ENCODE results near the gene RAB3D.

GRCh38 chr19:11324079-11324661 is 15.3 kb downstream of the RAB3D start:
- no peak for TF ChIP-seq ZFP37 (tag by site-specific recombination; IDR thresholded peaks at IDR 0.05)
- TF ChIP-seq CTCF (tag by site-specific recombination; IDR thresholded peaks at IDR 0.05), result no peak
- TF ChIP-seq ZNF768 (tag by site-specific recombination; IDR thresholded peaks at IDR 0.05), result no peak
- no peak for TF ChIP-seq SALL2 (tag by site-specific recombination; IDR thresholded peaks at IDR 0.05; ENCODE audit: borderline replicate concordance)
- TF ChIP-seq ZNF266 (tag by site-specific recombination; IDR thresholded peaks at IDR 0.05; ENCODE audit: low read depth), result no peak
